ENCODE data around the gene PGM1.

PGM1 gene

DNA sequence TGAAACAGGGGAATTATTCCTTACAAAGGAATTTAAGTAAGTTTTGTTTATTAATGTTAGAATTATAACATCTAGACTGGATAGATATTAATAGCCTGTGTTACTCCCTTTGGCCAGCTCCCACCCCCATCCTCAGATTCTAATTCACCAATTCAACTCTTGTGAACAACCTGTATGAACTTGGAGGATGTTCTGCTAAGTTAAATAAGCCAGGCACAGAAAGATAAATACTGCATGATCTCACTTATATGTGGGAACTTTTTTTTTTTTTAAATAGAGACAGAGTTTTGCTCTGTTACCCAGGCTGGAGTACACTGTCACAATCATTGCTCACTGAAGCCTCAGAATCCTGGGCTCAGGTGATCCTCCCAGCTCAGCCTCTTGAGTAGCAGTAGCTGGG, 37.7 kb upstream of the PGM1 start:
- TF ChIP-seq, protein P1, sequence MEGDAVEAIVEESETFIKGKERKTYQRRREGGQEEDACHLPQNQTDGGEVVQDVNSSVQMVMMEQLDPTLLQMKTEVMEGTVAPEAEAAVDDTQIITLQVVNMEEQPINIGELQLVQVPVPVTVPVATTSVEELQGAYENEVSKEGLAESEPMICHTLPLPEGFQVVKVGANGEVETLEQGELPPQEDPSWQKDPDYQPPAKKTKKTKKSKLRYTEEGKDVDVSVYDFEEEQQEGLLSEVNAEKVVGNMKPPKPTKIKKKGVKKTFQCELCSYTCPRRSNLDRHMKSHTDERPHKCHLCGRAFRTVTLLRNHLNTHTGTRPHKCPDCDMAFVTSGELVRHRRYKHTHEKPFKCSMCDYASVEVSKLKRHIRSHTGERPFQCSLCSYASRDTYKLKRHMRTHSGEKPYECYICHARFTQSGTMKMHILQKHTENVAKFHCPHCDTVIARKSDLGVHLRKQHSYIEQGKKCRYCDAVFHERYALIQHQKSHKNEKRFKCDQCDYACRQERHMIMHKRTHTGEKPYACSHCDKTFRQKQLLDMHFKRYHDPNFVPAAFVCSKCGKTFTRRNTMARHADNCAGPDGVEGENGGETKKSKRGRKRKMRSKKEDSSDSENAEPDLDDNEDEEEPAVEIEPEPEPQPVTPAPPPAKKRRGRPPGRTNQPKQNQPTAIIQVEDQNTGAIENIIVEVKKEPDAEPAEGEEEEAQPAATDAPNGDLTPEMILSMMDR (IDR thresholded peaks at IDR 0.05; ENCODE audit: insufficient read depth, low read length, poor library complexity, severe bottlenecking), result no peak
- DNase-seq (ENCODE audit: extremely low read depth, insufficient read length), result no peak
- Histone ChIP-seq H3K4me3 (replicated peaks; ENCODE audit: low read depth, low read length) (no peak overlapping the region), H3K27me3 (replicated peaks; ENCODE audit: control insufficient read depth, insufficient read depth, low read length) (no peaks in the 10 kb centered on the region), H3K36me3 (ENCODE audit: control insufficient read depth, insufficient read depth, low read length) (no peaks in the 10 kb centered on the region)

DNA sequence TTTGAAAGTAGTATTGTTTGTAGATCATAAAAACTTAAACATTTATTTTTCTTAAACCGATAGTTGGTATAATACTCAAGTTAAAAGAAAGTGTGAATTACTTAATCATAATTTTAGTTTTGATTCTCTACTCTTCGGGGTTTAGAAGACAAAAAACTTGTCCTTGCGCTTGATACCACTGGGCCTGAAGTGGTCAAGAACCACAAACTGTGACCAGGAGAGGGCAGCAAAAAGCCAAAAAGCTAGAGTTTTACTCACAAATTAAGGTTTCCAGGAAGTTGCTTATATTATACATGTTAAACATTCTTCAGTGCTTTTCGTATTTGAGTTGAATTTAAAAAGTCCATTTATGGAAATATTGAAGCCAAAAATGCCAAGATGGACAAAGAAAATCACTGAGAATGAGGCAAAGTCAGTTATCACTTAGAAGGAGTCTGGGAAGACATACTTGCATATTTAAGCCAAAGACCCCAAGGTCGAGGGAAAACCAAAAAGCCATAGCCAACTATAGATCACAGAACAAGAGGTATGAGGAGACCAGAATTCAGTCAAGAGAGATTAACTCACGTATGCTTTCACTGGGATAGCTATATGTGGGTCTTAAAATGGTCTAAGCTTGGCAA, 35.7 kb upstream of the PGM1 start:
- TF ChIP-seq, protein P1 (IDR thresholded peaks at IDR 0.05; ENCODE audit: insufficient read depth, low read length, poor library complexity, severe bottlenecking), result peak; percentile 57
- Histone ChIP-seq H3K36me3 (ENCODE audit: control insufficient read depth, insufficient read depth, low read length) (no peaks in the 10 kb centered on the region), H3K4me3 (replicated peaks; ENCODE audit: low read depth, low read length) (no peak overlapping the region), H3K27me3 (replicated peaks; ENCODE audit: control insufficient read depth, insufficient read depth, low read length) (no peaks in the 10 kb centered on the region)
- DNase-seq (ENCODE audit: extremely low read depth, insufficient read length), result no peak

- Histone ChIP-seq H3K36me3 (ENCODE audit: control insufficient read depth, insufficient read depth, low read length) (no peaks in the 10 kb centered on the region), H3K4me3 (replicated peaks; ENCODE audit: low read depth, low read length) (no peak overlapping the region), H3K27me3 (replicated peaks; ENCODE audit: control insufficient read depth, insufficient read depth, low read length) (no peaks in the 10 kb centered on the region)
- no peak for DNase-seq (ENCODE audit: extremely low read depth, insufficient read length)
- TF ChIP-seq, protein P1 (IDR thresholded peaks at IDR 0.05; ENCODE audit: insufficient read depth, low read length, poor library complexity, severe bottlenecking), result no peak
Observed at GRCh38 chr1:63559357-63559756, 33.9 kb upstream of the PGM1 start.

DNA sequence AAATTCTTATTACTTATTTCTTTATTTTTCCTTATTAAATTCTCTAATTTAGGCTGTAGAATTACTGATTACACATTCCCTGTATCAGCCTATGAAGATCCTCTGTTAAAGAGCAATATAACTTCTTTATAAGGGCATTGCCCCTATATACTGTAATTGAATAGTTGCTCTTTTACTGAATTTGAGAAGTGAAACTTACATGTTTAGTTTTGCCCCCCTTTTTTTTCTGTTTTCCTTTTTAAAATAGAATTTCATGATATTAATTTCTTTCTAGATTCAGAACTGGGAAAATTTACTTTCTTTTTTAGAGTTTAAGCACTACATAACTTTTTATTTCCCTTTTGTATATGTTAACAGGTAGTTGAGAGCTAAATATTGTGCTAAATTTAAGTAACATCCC, 29.5 kb upstream of the PGM1 start:
- H3K36me3 ChIP-seq (ENCODE audit: control insufficient read depth, insufficient read depth, low read length), result no peaks in the 10 kb centered on the region
- no peak for DNase-seq (ENCODE audit: extremely low read depth, insufficient read length)
- no peak overlapping the region for H3K4me3 ChIP-seq (replicated peaks; ENCODE audit: low read depth, low read length)
- no peaks in the 10 kb centered on the region for H3K27me3 ChIP-seq (replicated peaks; ENCODE audit: control insufficient read depth, insufficient read depth, low read length)
- TF ChIP-seq, protein P1 (IDR thresholded peaks at IDR 0.05; ENCODE audit: insufficient read depth, low read length, poor library complexity, severe bottlenecking), result no peak

DNA sequence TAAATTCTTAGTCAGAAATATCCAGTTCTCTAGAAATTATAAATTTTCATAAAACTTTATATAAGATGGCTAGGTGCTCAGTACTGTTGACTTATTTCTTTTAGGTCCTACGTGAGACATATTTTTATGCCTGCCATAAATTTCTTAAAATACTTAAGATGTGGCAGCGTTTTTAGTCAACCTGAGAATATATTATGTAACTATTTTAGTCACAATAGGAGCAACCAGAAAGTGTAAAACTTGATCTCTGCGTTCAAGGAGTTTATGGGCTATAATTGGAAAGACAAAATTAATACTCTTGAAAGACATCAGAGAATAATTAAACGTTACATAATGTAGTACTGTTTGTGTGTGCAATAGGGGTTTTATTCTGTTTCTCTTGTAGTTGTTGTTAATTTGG, 24.1 kb upstream of the PGM1 start:
- TF ChIP-seq, protein P1 (IDR thresholded peaks at IDR 0.05; ENCODE audit: insufficient read depth, low read length, poor library complexity, severe bottlenecking), result no peak

More for the DNA sequence above, 24.1 kb upstream of the PGM1 start:
- H3K27me3 ChIP-seq (replicated peaks; ENCODE audit: control insufficient read depth, insufficient read depth, low read length), result no peaks in the 10 kb centered on the region
- DNase-seq (ENCODE audit: extremely low read depth, insufficient read length), result no peak
- no peaks in the 10 kb centered on the region for H3K36me3 ChIP-seq (ENCODE audit: control insufficient read depth, insufficient read depth, low read length)
- no peak overlapping the region for H3K4me3 ChIP-seq (replicated peaks; ENCODE audit: low read depth, low read length)

Data from GM06990 (cell line).